Superior temporal gyrus (tissue), 1 donor: ENCODE measurements around the gene METTL5.
"Not testable (repeated sequence)": the region's sequence is repeated elsewhere in the genome, so short reads cannot be mapped to it uniquely, and the experiment has no call there.

Experiments used
- DNase-seq: peaks from one replicate; pipeline ENCODE4 v3.0.0-alpha.2; 2016; ENCODE audit errors: extremely low spot score

Gene METTL5

GRCh38 chr2:169824373-169825333, at the start of gene METTL5:
METTL5 (minus strand) TSS chr2:169824905; CDS start chr2:169824597, 308 bp downstream.
- DNase-seq: peak; percentile 86

DNA sequence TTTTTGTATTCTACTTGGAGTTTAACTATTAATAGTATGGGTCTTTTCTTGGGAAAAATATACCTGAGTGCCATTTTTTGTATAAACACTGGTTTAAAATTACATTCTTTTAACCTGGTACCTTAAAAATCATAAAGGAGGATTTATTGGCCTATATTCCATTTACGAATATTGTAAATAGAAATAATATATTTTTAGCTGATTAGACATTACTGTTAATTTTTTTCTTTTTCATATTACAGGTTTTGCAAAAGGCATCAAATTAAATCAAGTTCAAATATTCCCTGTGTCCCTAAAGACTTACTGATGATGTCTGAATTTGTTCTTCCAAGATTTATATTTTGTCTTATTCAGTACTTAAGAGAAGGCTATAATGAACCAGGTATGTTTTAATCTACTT, 47.3 kb upstream of the METTL5 start:
- DNase-seq: no peak

DNA sequence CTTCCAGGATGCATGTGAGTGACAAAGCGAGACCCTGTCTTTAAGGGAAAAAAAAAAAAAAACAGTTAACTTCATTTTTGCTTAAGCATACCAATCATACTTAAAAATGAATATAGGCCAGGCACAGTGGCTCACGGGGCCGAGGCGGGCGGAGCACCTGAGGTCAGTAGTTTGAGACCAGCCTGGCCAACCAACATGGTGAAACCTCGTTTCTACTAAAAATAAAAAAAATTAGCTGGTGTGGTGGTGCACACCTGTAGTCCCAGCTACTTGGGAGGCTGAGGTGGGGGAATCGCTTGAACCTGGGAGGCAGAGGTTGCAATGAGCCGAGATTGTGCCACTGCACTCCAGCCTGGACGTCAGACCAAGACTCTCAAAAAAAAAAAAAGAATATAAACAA, 46.7 kb upstream of the METTL5 start:
- DNase-seq: not testable (repeated sequence)

DNA sequence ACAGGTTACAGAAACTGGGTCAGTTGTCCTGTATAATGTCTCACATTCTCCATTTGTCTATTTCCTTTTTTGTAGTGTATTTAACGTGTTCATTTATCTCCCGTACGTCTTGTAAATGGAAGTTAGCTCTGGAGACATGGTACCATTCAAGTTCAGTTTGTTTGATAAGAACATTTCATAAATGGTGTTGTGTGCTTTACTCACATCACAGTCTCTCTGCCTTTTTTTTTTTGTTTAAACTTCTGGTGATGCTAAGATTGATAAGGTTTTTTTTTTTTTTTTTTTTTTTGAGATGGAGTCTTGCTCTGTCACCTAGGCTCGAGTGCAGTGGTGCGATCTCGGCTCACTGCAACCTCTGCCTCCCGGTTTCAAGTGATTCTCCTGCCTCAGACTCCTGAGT, 44.2 kb upstream of the METTL5 start:
- DNase-seq: no peak

DNA sequence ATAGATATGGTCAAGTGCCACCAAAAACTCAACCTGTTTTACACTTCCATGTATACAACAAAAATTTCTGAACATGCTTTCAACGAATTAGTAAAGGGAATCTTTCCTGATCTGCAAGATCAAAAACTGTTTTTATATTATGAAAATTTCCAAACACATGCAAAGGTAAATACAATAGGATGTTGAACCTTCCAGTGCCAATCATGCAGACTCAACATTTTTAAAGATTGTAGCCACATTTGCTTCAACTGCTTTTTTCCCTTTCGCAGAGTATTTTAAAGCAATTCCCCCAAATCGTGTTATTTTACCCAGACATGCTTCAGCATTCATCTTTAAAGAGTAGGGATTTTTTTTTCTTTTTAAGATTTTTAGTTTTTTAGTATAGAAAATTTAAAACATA, 42.9 kb upstream of the METTL5 start:
- no peak for DNase-seq

GRCh38 chr2:169866230-169866629, 41.5 kb upstream of the METTL5 start:
- not testable (repeated sequence) for DNase-seq

DNA sequence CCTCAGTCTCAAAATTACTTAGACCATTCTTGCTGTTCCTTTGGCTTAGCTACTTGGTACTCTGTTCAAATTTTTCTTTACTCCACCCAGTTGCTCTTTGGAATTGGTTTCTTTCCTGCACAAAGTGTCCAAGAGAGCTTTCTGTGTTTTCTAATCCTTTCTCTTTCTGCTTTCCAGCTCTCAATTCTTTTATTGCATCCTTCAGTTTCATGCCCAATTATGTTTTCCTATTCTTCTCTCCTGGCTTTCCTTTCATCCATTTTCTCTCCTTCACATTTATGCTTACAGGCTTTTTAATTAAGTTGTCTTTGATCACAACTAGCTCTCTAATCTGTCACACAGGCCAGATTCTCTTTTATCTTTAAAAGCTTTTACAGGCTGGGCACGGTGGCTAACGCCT, 40.8 kb upstream of the METTL5 start:
- DNase-seq: no peak

DNA sequence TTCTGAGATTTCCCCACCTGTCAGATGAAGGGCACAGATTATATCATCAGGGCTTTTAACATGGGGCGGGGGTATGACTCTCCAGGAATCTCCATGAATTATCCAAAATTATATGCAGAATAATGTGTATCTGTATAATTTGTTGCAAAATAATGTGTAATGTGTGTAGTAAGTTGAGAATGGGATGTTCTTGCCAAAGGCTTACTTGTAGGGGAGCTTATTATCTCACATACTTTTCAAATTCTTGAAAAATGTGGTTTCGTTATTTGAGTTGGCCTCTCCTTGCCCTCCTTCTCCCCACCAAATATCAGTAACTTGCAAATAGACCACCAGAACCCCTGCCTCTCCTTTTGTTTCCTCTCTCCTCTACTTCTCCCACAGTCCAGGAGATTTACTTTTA, 38.1 kb upstream of the METTL5 start:
- DNase-seq: no peak

- DNase-seq: no peak
These were observed 35.4 kb upstream of the METTL5 start for GRCh38 chr2:169860149-169860548.

GRCh38 chr2:169859423-169859822, 34.7 kb upstream of the METTL5 start:
- DNase-seq: no peak

- DNase-seq: not testable (repeated sequence)
These were observed 30.9 kb upstream of the METTL5 start for GRCh38 chr2:169855281-169856258.

GRCh38 chr2:169853041-169853668, 28.4 kb upstream of the METTL5 start:
- no peak for DNase-seq

- no peak for DNase-seq
These were observed 25.0 kb upstream of the METTL5 start for GRCh38 chr2:169849710-169850109.

GRCh38 chr2:169848959-169849693, 24.4 kb upstream of the METTL5 start:
- peak; percentile 50 for DNase-seq

GRCh38 chr2:169845016-169845415, 20.3 kb upstream of the METTL5 start:
- DNase-seq: no peak

- DNase-seq: not testable (repeated sequence)
These were observed 16.9 kb upstream of the METTL5 start for GRCh38 chr2:169841625-169842024.

DNA sequence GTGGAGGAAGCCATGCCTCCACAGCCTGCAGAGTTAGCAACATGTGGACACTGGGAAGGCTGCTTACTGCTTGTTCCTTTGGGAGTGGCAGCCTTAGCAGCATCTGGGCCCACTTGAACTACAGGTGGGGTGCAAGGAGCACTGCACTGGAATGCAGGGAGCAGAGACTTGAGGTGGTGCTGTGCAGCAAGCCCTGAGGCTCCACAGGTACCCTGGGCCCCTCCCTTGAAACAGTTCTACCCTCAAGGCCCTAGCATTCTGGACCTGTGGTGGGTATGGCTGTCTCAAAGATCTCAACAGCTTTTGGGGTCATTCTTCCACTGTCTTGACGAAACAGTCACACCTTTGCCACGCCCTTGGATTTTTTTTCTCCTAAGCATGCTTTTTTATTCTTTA, 16.0 kb upstream of the METTL5 start:
- DNase-seq: no peak

GRCh38 chr2:169839954-169840746, 15.4 kb upstream of the METTL5 start:
- no peak for DNase-seq

DNA sequence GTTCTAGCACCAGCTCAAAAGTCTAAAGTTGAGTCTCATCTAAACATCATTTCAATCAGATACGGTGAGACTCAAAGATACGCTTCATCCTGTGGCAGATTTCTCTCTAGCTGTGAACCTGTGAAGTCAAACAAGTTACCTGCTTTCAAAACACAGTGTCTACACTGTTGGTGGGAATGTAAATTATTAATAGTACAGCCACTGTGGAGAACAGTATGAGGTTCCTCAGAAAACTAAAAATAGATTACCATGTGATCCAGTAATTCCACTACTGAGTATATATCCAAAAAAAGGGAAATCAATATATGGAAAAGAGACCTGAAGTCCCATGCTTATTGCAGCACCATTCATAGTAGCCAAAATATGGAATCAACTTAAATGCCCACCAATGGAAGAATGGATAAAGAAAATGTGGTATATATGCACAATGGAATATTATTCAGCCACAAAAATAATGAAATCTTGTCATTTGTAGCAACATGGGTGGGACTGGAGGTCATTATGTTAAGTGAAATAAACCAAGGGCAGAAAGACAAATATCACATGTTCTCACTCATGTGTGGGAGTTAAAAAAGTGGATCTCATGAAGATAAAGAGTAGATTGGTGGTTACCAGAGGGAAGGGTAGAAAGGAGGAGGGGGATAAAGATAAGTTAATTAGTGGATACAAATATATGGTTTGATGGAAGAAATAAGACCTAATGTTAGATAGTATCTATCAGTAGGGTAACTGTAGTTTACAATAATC, 14.2 kb upstream of the METTL5 start:
- no peak for DNase-seq

- no peak for DNase-seq
These were observed 9.7 kb upstream of the METTL5 start for GRCh38 chr2:169834401-169834800.
